H1 (cell line): ENCODE measurements around the gene ANXA2. TPM values are rescaled to one million over a fixed set of nuclear protein-coding genes. Genes with fewer than 3 reads are reported as not detected.
A peak's percentile ranks its signal among the peaks of the same experiment; 100 is the strongest.

Experiments used
- CTCF ChIA-PET: fragments of 300-600 bp; sonication (Branson Sonifier 250); formaldehyde crosslinking; loops from one replicate; lab custom pipeline; 2021; ENCODE audit not compliant: partially characterized antibody; lab: Charles Lee
- POLR2A ChIA-PET: fragments of 300-600 bp; sonication (Branson Sonifier 250); formaldehyde crosslinking; loops from one replicate; lab custom pipeline; 2021; ENCODE audit warnings: inconsistent platforms; ENCODE audit not compliant: partially characterized antibody; lab: Charles Lee
- DNase-seq, 2 experiments: peaks; one replicate each; pipeline versions ENCODE4 v3.0.0 to v3.0.0-alpha.2; 2010 to 2022; ENCODE audit warnings: low spot score in 2 of 2, low read depth in 1 of 2, mixed read lengths in 1 of 2
- FAIRE-seq: peaks from 2 replicates; lab custom pipeline; 2011; peaks lifted over from hg19 to GRCh38; lab: Jason Lieb, UNC
- H2AFZ ChIP-seq: 2 replicates; pipeline ENCODE4 v1.8.1; 2012; ENCODE audit warnings: low read length, inconsistent platforms
- H2AK5ac ChIP-seq: 2 replicates; pipeline ENCODE4 v1.6.1; 2013; ENCODE audit warnings: low read depth, low read length
- H2BK120ac ChIP-seq: replicated peaks from 2 replicates; pipeline ENCODE3; 2013; ENCODE audit warnings: low read depth, low read length, inconsistent platforms
- H2BK12ac ChIP-seq: 2 replicates; pipeline ENCODE4 v1.6.1; 2013; ENCODE audit warnings: low read depth, low read length
- H2BK15ac ChIP-seq: 2 replicates; pipeline ENCODE4 v1.6.1; 2013; ENCODE audit warnings: low read length
- H2BK20ac ChIP-seq: 2 replicates; pipeline ENCODE4 v1.6.1; 2013; ENCODE audit warnings: low read length
- H2BK5ac ChIP-seq: 2 replicates; pipeline ENCODE4 v1.6.1; 2013; ENCODE audit warnings: low read depth, low read length
- H3K14ac ChIP-seq: 2 replicates; pipeline ENCODE4 v1.6.1; 2013; ENCODE audit warnings: inconsistent platforms; ENCODE audit not compliant: insufficient read length
- H3K18ac ChIP-seq: 2 replicates; pipeline ENCODE4 v1.6.1; 2013; ENCODE audit warnings: low read length; ENCODE audit errors: extremely low read depth
- H3K23ac ChIP-seq: 2 replicates; pipeline ENCODE4 v1.6.1; 2013; ENCODE audit warnings: inconsistent platforms; ENCODE audit not compliant: insufficient read length
- H3K23me2 ChIP-seq: 2 replicates; pipeline ENCODE4 v1.6.1; 2013; ENCODE audit warnings: low read depth, low read length
- H3K27ac ChIP-seq: 2 replicates; pipeline ENCODE4 v1.6.1; 2011; ENCODE audit warnings: low read depth, low read length, inconsistent platforms
- H3K27me3 ChIP-seq, 4 experiments: replicated peaks in 1 of 4; 1 replicate in 1 of 4; 2 replicates in 3 of 4; pipeline versions ENCODE4 v1.6.1 to v1.8.1; 2011 to 2013; ENCODE audit warnings: low read length in 3 of 4, mild to moderate bottlenecking in 3 of 4, inconsistent platforms in 2 of 4, mixed read lengths in 2 of 4, moderate library complexity in 1 of 4; ENCODE audit not compliant: control insufficient read depth in 3 of 4, insufficient read depth in 3 of 4; ENCODE audit errors: extremely low read depth in 1 of 4
- H3K36me3 ChIP-seq, 4 experiments: 2 replicates each; pipeline versions ENCODE4 v1.6.1 to v1.8.1; 2011 to 2013; ENCODE audit warnings: mild to moderate bottlenecking in 4 of 4, low read length in 3 of 4, moderate library complexity in 2 of 4, control low read depth in 1 of 4, inconsistent platforms in 1 of 4; ENCODE audit not compliant: insufficient read depth in 4 of 4, control insufficient read depth in 2 of 4
- H3K4ac ChIP-seq: replicated peaks from 2 replicates; pipeline ENCODE3; 2013; ENCODE audit warnings: low read length, low read depth, mixed read lengths, inconsistent platforms; ENCODE audit not compliant: insufficient read length
- H3K4me1 ChIP-seq, 4 experiments: replicated peaks in 1 of 4; 1 replicate in 1 of 4; 2 replicates in 3 of 4; pipeline versions ENCODE4 v1.6.1 to v1.8.1; 2011 to 2013; ENCODE audit warnings: low read length in 3 of 4, inconsistent platforms in 2 of 4, mixed read lengths in 1 of 4; ENCODE audit not compliant: insufficient read depth in 4 of 4, control insufficient read depth in 3 of 4
- H3K4me2 ChIP-seq, 2 experiments: 2 replicates each; pipeline versions ENCODE4 v1.6.1 to v1.8.1; 2011 to 2013; ENCODE audit warnings: low read depth in 2 of 2, low read length in 2 of 2, control low read depth in 1 of 2, inconsistent platforms in 1 of 2, mild to moderate bottlenecking in 1 of 2; ENCODE audit not compliant: insufficient read depth in 1 of 2
- H3K4me3 ChIP-seq, 4 experiments: fragments of 200-600, 300-600 bp in 1 of 4; sonication (generic), shearing (Covaris generic), sonication (Bioruptor Twin) in 1 of 4; 2 replicates each; pipeline versions ENCODE4 v1.5.1 to v1.8.1; 2011 to 2016; ENCODE audit warnings: low read length in 4 of 4, low read depth in 3 of 4, control low read depth in 2 of 4, inconsistent platforms in 2 of 4, mild to moderate bottlenecking in 2 of 4, mixed read lengths in 1 of 4, moderate library complexity in 1 of 4; ENCODE audit not compliant: insufficient read depth in 2 of 4; ENCODE audit errors: extremely low read depth in 1 of 4
- H3K56ac ChIP-seq: replicated peaks from 2 replicates; pipeline ENCODE3; 2013; ENCODE audit warnings: low read depth, mild to moderate bottlenecking, mixed read lengths, low read length, inconsistent platforms; ENCODE audit not compliant: insufficient read length
- H3K79me1 ChIP-seq: 2 replicates; pipeline ENCODE4 v1.6.1; 2013; ENCODE audit warnings: low read depth, low read length, control low read depth
- H3K79me2 ChIP-seq, 2 experiments: 2 replicates each; pipeline versions ENCODE4 v1.6.1 to v1.8.1; 2012 to 2013; ENCODE audit warnings: low read length in 2 of 2, mild to moderate bottlenecking in 2 of 2, inconsistent platforms in 1 of 2; ENCODE audit not compliant: insufficient read depth in 2 of 2, control insufficient read depth in 1 of 2
- H3K9ac ChIP-seq, 4 experiments: replicated peaks in 1 of 4; 1 replicate in 1 of 4; 2 replicates in 3 of 4; pipeline versions ENCODE4 v1.6.1 to v1.8.1; 2011 to 2013; ENCODE audit warnings: low read depth in 3 of 4, low read length in 3 of 4, control low read depth in 2 of 4, mild to moderate bottlenecking in 2 of 4, moderate library complexity in 2 of 4, inconsistent platforms in 1 of 4; ENCODE audit errors: extremely low read depth in 1 of 4
- H3K9me3 ChIP-seq, 2 experiments: 2 replicates each; pipeline versions ENCODE4 v1.6.1 to v1.8.1; 2012 to 2013; ENCODE audit warnings: mild to moderate bottlenecking in 2 of 2, moderate library complexity in 2 of 2, control low read depth in 1 of 2, inconsistent platforms in 1 of 2, low read depth in 1 of 2, low read length in 1 of 2, mixed read lengths in 1 of 2; ENCODE audit not compliant: insufficient read depth in 2 of 2
- H4K20me1 ChIP-seq, 2 experiments: replicated peaks in 1 of 2; 2 replicates each; pipeline versions ENCODE3 to v1.8.1; 2011 to 2013; ENCODE audit warnings: inconsistent platforms in 2 of 2, low read length in 2 of 2, mild to moderate bottlenecking in 1 of 2; ENCODE audit not compliant: insufficient read depth in 2 of 2, control insufficient read depth in 1 of 2
- H4K5ac ChIP-seq: 2 replicates; pipeline ENCODE4 v1.6.1; 2013; ENCODE audit warnings: low read length, low read depth, mixed read lengths, inconsistent platforms; ENCODE audit not compliant: insufficient read length
- H4K8ac ChIP-seq: 2 replicates; pipeline ENCODE4 v1.8.0; 2013; ENCODE audit warnings: mild to moderate bottlenecking, moderate library complexity, low read length, inconsistent platforms; ENCODE audit not compliant: insufficient read depth; ENCODE audit errors: extremely low read depth
- H4K91ac ChIP-seq: replicated peaks from 2 replicates; pipeline ENCODE3; 2013; ENCODE audit warnings: low read length, mixed read lengths, inconsistent platforms; ENCODE audit not compliant: insufficient read length
- CTBP2 ChIP-seq: IDR thresholded peaks from 2 replicates; pipeline ENCODE4 v1.7.0; 2011; ENCODE audit warnings: borderline replicate concordance, mild to moderate bottlenecking, moderate library complexity, mixed read lengths, low read length; ENCODE audit not compliant: insufficient read depth, insufficient read length
- KDM1A ChIP-seq: fragments of 200-600, 300-600 bp; sonication (generic); IDR thresholded peaks from 2 replicates; pipeline ENCODE4 v1.7.1; 2016; ENCODE audit warnings: mild to moderate bottlenecking, low read length, borderline replicate concordance
- POLR2A ChIP-seq, 2 experiments: IDR thresholded peaks; 1 replicate in 1 of 2; 2 replicates in 1 of 2; pipeline ENCODE4 v1.6.1; 2011; ENCODE audit warnings: low read depth in 2 of 2, low read length in 2 of 2, mild to moderate bottlenecking in 2 of 2; ENCODE audit errors: control extremely low read depth in 1 of 2
- SP1 ChIP-seq: IDR thresholded peaks from 2 replicates; pipeline ENCODE4 v1.6.1; 2011; ENCODE audit warnings: low read depth, low read length
- WGBS, 2 experiments: shearing (Covaris generic) in 1 of 2; methylation state at CpG; one replicate each; pipeline versions ENCODE4 v1.1.6 to v1.1.7; 2013 to 2015; ENCODE audit warnings: low lambda C conversion rate in 2 of 2, mixed read lengths in 2 of 2, inconsistent platforms in 1 of 2, low coverage in 1 of 2, missing lambda C conversion rate in 1 of 2; ENCODE audit not compliant: insufficient replicate concordance in 2 of 2, insufficient coverage in 1 of 2, insufficient read length in 1 of 2; ENCODE audit errors: extremely low coverage in 1 of 2, missing lambda C conversion rate in 1 of 2; 5-methylcytosine and 5-hydroxymethylcytosine counted together
- polyA plus RNA-seq, 7 experiments: library from polyadenylated mRNA; depleted of rRNA in 3 of 7; stranded (reverse) in 5 of 7; unstranded in 2 of 7; fragments of >200 nt in 5 of 7; fragments of 200-250 nt in 2 of 7; gene quantifications; 1 replicate in 5 of 7; 2 replicates in 1 of 7; 4 replicates in 1 of 7; pipeline versions ENCODE4 v1.2.1 to v1.2.3, GENCODE V29; 2011 to 2013; ENCODE audit warnings: missing spikeins in 2 of 7, mixed read lengths in 2 of 7
- total RNA-seq: library from RNA; stranded (reverse); fragmentation: NEBNext Ultra II Directional; extraction: Animal tissue kit (Norgen Biotek cat#: 25700); gene quantifications from 2 replicates; pipeline ENCODE4 v1.2.1, GENCODE V29; 2021

ANXA2 gene
- total and polyA plus RNA-seq, 2 of the 8 experiments (the other 6 are each of a cell fraction or from before 2014, with no cell fraction given), result 178 to 217 TPM

GRCh38 chr15:60347480-60348049, 50.2 kb downstream of the ANXA2 start:
- Histone ChIP-seq H2AK5ac (no peak overlapping the region), H3K4me1 (peaks cover 3 to 7% (median 5%) of the 10 kb centered on the region in 4 experiments; a peak in 5 of 7 replicates), H2AFZ (no peak overlapping the region), H3K27ac (no peak overlapping the region; the same call in 1 of the 2 replicates), H3K36me3 (peaks cover 2 to 43% (median 15%) of the 10 kb centered on the region in 4 experiments; a peak in 6 of 8 replicates), H3K9me3 (no peaks in the 10 kb centered on the region), H4K20me1 (peaks cover 0 to 3% of the 10 kb centered on the region in 2 experiments), H3K4me3 (no peak overlapping the region), H4K8ac (no peak overlapping the region; the same call in 1 of the 2 replicates), H3K27me3 (no peaks in the 10 kb centered on the region), H3K23me2 (no peaks in the 10 kb centered on the region), H2BK15ac (no peak overlapping the region), H3K23ac (no peak overlapping the region), H3K79me2 (no peaks in the 10 kb centered on the region), H3K4ac (no peak overlapping the region), H3K79me1 (no peaks in the 10 kb centered on the region), H2BK5ac (peak overlapping the region; percentile 38; the same call in 1 of the 2 replicates), H2BK120ac (no peak overlapping the region), H3K9ac (no peak overlapping the region), H2BK20ac (no peak overlapping the region), H4K91ac (no peak overlapping the region), H3K56ac (no peak overlapping the region), H3K18ac (no peak overlapping the region), H4K5ac (no peak overlapping the region), H2BK12ac (no peak overlapping the region), H3K14ac (no peak overlapping the region), H3K4me2 (no peak overlapping the region)
- POLR2A ChIA-PET, result no interaction called here
- 88% methylated on average over 13 of the region's 13 CpGs; no CpG with 5 or more reads in 1 of the 2 experiments for WGBS, 2 experiments
- TF ChIP-seq POLR2A (IDR thresholded peaks at IDR 0.05; ENCODE audit: control extremely low read depth in 1 of 2, low read depth in 2 of 2, low read length in 2 of 2) (no peak), KDM1A (peak; percentile 78; the same call in 1 of the 2 replicates), CTBP2 (no peak), SP1 (peak; percentile 46; the same call in 1 of the 2 replicates)
- DNase-seq (no peak), FAIRE-seq (no peak)
- CTCF ChIA-PET, result interaction anchor here (0.6 to 1.9 kb wide), 4 partner anchors 12 to 431 kb away, joined by 3 to 5 read pairs (median 4); no protein-coding TSS in a partner anchor
